ENCODE results near the gene PLAU. TPM values are rescaled to one million over a fixed set of nuclear protein-coding genes. Genes with fewer than 3 reads are reported as not detected.

PLAU gene
- total RNA-seq, 6 experiments from 2014 or later, result 14.0 to 25.5 (median 24.0) TPM

DNA sequence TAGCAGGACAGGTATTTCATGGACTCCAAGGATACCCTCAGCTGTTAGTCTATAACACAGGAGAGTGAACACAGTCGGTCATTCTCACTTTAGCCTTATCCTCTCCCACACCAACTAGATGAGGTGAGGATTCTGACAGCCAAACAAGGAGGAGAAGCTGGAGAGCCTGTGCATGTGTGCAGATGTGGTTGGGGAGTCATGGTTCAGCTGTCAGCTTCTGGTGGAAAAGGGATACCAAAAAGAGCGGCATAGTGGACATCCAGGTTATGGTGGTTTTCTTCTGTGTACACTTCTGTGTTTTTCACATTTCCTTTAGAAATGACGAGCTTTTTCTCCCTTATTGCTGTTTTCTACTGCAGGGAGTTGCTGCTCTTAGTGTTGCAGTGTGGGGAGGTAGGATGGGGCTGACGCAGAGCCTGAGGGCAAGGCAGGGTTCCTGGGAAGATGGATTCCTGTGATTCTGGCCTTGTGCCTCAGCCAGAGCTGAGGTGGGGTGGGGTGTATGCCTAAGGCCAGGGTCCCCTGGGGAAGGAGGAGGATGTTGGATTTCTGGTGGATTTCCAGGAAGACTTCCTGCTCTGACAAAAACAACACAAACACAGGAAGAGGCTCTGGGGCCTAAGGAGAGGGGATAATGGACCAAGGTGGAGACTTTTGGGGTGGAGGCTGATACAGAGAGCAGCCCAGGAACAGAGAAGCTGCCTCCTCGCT lies 26.6 kb downstream of the PLAU start:
- TF ChIP-seq, protein P1, sequence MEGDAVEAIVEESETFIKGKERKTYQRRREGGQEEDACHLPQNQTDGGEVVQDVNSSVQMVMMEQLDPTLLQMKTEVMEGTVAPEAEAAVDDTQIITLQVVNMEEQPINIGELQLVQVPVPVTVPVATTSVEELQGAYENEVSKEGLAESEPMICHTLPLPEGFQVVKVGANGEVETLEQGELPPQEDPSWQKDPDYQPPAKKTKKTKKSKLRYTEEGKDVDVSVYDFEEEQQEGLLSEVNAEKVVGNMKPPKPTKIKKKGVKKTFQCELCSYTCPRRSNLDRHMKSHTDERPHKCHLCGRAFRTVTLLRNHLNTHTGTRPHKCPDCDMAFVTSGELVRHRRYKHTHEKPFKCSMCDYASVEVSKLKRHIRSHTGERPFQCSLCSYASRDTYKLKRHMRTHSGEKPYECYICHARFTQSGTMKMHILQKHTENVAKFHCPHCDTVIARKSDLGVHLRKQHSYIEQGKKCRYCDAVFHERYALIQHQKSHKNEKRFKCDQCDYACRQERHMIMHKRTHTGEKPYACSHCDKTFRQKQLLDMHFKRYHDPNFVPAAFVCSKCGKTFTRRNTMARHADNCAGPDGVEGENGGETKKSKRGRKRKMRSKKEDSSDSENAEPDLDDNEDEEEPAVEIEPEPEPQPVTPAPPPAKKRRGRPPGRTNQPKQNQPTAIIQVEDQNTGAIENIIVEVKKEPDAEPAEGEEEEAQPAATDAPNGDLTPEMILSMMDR (IDR thresholded peaks at IDR 0.05), result no peak
- Mint-ChIP-seq H3K27me3 (ENCODE audit: insufficient read depth) (no peaks in the 10 kb centered on the region; the same call in 1 of the 2 replicates), H3K9me3 (no peaks in the 10 kb centered on the region), H3K4me3 (no peak overlapping the region), H3K27ac (peak overlapping the region; percentile 25), H3K36me3 (ENCODE audit: low read depth) (no peaks in the 10 kb centered on the region), H3K4me1 (ENCODE audit: low read depth) (peaks cover 30% of the 10 kb centered on the region)
- no peak for DNase-seq

DNA sequence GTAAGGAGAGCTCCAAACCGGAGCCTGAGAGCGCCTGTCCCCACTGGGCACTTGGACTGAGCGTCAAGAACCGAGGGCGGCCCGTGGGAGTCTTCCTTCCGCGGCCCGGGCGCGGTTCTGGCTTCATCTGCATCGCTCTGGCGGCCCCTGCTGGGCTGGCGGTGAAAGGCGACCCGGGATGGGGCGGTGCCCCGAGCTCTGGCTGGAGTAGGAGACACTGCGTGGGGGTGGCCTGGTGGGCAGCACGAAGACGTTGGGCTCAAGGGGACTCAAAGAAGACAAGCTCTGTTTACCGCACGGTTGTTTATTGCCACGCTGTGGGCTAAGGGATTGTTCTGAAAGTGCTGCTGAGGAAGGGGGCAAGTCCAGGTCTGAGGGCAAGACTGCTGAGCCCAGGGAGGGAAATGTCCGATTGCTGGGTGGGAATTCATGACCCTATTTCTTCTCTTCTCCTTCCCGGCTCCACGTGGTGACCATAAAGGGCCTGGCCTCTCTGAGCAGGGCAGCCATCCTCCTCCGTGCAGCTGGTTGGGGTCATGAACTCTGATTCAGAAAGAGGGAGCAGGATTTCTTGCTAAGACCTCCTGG lies 29.8 kb downstream of the PLAU start:
- Mint-ChIP-seq H3K4me3 (peak overlapping the region; percentile 72), H3K36me3 (ENCODE audit: low read depth) (0 out of 2 replicates have a peak, but pooled peaks cover 5% of the 10 kb centered on the region), H3K27me3 (ENCODE audit: insufficient read depth) (no peaks in the 10 kb centered on the region; the same call in 1 of the 2 replicates), H3K9me3 (peaks cover 6% of the 10 kb centered on the region; the same call in 1 of the 2 replicates), H3K4me1 (ENCODE audit: low read depth) (peaks cover 29% of the 10 kb centered on the region), H3K27ac (peak overlapping the region; percentile 92)
- TF ChIP-seq, protein P1 (IDR thresholded peaks at IDR 0.05), result peak; percentile 93
- DNase-seq, result peak; percentile 42

DNA sequence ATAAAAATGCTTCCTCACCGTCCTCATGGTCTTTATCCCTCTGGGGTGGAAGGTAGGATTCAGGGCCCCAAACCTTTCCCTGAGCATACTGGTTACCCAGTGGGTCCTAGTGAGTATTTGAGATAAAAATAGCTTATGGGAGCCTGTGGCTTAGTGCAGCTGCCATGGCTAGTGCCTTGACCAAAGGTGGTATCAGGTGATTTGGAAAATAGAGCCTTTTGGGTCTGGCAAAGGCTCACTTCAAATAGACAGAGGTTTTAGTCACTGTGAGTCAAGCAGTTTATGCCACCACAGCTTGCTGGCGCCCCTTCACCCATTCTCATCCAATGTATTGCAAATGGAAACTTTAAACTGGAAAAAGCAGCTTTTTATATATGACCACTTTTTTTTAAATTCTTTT lies 30.4 kb downstream of the PLAU start:
- Mint-ChIP-seq H3K36me3 (ENCODE audit: low read depth) (0 out of 2 replicates have a peak, but pooled peaks cover 5% of the 10 kb centered on the region), H3K4me3 (peak overlapping the region; percentile 72), H3K4me1 (ENCODE audit: low read depth) (peaks cover 29% of the 10 kb centered on the region), H3K27ac (peak overlapping the region; percentile 92), H3K27me3 (ENCODE audit: insufficient read depth) (no peaks in the 10 kb centered on the region; the same call in 1 of the 2 replicates), H3K9me3 (peaks cover 6% of the 10 kb centered on the region; the same call in 1 of the 2 replicates)
- TF ChIP-seq, protein P1 (IDR thresholded peaks at IDR 0.05), result no peak
- no peak for DNase-seq

GRCh38 chr10:73944356-73945100 lies 33.6 kb downstream of the PLAU start:
- Mint-ChIP-seq H3K9me3 (peaks cover 6% of the 10 kb centered on the region; the same call in 1 of the 2 replicates), H3K4me3 (no peak overlapping the region), H3K27me3 (ENCODE audit: insufficient read depth) (no peaks in the 10 kb centered on the region), H3K4me1 (ENCODE audit: low read depth) (peaks cover 16% of the 10 kb centered on the region), H3K27ac (no peak overlapping the region), H3K36me3 (ENCODE audit: low read depth) (0 out of 2 replicates have a peak, but pooled peaks cover 5% of the 10 kb centered on the region)
- TF ChIP-seq, protein P1 (IDR thresholded peaks at IDR 0.05), result 0 out of 2 replicates have a peak, but pooled peaks have one; percentile 14
- DNase-seq, result no peak
